Fibroblast of the aortic adventitia (primary cell): ENCODE data around the gene MMP23B. TPM values are rescaled to one million over a fixed set of nuclear protein-coding genes. Genes with fewer than 3 reads are reported as not detected.
A peak's percentile ranks its signal among the peaks of the same experiment; 100 is the strongest.
"Not testable (repeated sequence)": the region's sequence is repeated elsewhere in the genome, so short reads cannot be mapped to it uniquely, and the experiment has no call there.

ENCODE experiments used
- DNase-seq: peaks from one replicate; pipeline ENCODE4 v3.0.0-alpha.2; 2010; ENCODE audit warnings: low read depth
- H3K4me3 ChIP-seq: 2 replicates; pipeline ENCODE4 v1.5.1; 2011; ENCODE audit warnings: low read depth, mild to moderate bottlenecking, control low read depth, low read length, moderate library complexity
- CTCF ChIP-seq: IDR thresholded peaks from 2 replicates; pipeline ENCODE4 v1.5.1; 2011; ENCODE audit warnings: mild to moderate bottlenecking, low read length, control low read depth, inconsistent platforms; ENCODE audit not compliant: insufficient read depth
- total RNA-seq: library from RNA; depleted of rRNA; stranded (reverse); fragments of >200 nt; gene quantifications from 2 replicates; pipeline ENCODE4 v1.2.3, GENCODE V29; 2012; ENCODE audit warnings: low replicate concordance

MMP23B gene
- 13.5 and 35.2 TPM in 2 replicates for total RNA-seq

GRCh38 chr1:1631782-1632420 is at the start of gene MMP23B:
TSS of gene MMP23B (plus strand) at chr1:1632173. CDS start at chr1:1632219, 46 bp downstream.
- peak within 1 kb of the TSS; percentile 25 for H3K4me3 ChIP-seq
- DNase-seq = no peak
- no peak for TF ChIP-seq CTCF

- no peak for DNase-seq
- H3K4me3 ChIP-seq = no peak overlapping the region
- no peak for TF ChIP-seq CTCF
Measured at GRCh38 chr1:1582585-1583346, 49.2 kb upstream of the MMP23B start.

- no peak overlapping the region for H3K4me3 ChIP-seq
- no peak for TF ChIP-seq CTCF
- DNase-seq = no peak
Measured at GRCh38 chr1:1583347-1584010, 48.5 kb upstream of the MMP23B start.

- no peak for DNase-seq
- TF ChIP-seq CTCF = no peak
- no peak overlapping the region for H3K4me3 ChIP-seq
Measured at GRCh38 chr1:1591452-1591851, 40.5 kb upstream of the MMP23B start.

- no peak for DNase-seq
- TF ChIP-seq CTCF = no peak
- no peak overlapping the region for H3K4me3 ChIP-seq
Measured at GRCh38 chr1:1593834-1594601, 38.0 kb upstream of the MMP23B start.

- H3K4me3 ChIP-seq = no peak overlapping the region
- no peak for TF ChIP-seq CTCF
- DNase-seq = no peak
Measured at GRCh38 chr1:1594602-1595260, 37.2 kb upstream of the MMP23B start.

- not testable (repeated sequence) for DNase-seq, H3K4me3 ChIP-seq
Measured at GRCh38 chr1:1595341-1595740, 36.6 kb upstream of the MMP23B start.
